ENCODE results near the gene PANX2. TPM values are rescaled to one million over a fixed set of nuclear protein-coding genes. Genes with fewer than 3 reads are reported as not detected.

PANX2 gene
- total RNA-seq, 1 experiment from 2014 or later = 3.3 TPM

- DNase-seq (ENCODE audit: low read depth) = no peak
These were observed 57.8 kb downstream of the PANX2 start for GRCh38 chr22:50228366-50228765.

GRCh38 chr22:50229370-50229769 is 58.8 kb downstream of the PANX2 start:
- no peak for DNase-seq (ENCODE audit: low read depth)

Other genes starting within 250 kb of the PANX2 start
- gene PIM3, start 210.0 kb upstream of the PANX2 start, total RNA-seq (2014; rRNA removed; shearing (Covaris generic)) = 20.4 and 44.2 TPM in 2 replicates
- gene IL17REL, start 158.0 kb upstream of the PANX2 start, total RNA-seq (2014; rRNA removed; shearing (Covaris generic)) = not detected in 2 replicates
- not detected in 2 replicates for gene TTLL8, start 112.4 kb upstream of the PANX2 start, total RNA-seq (2014; rRNA removed; shearing (Covaris generic))
- 0.52 TPM in 1 of 2 replicates, not detected in the other for gene MLC1, start 85.3 kb upstream of the PANX2 start, total RNA-seq (2014; rRNA removed; shearing (Covaris generic))
- 0.71 and 1.8 TPM in 2 replicates for gene MOV10L1, start 80.7 kb upstream of the PANX2 start, total RNA-seq (2014; rRNA removed; shearing (Covaris generic))
- gene TRABD, start 15.2 kb downstream of the PANX2 start, total RNA-seq (2014; rRNA removed; shearing (Covaris generic)) = 9.7 and 15.1 TPM in 2 replicates
- 12.0 and 21.4 TPM in 2 replicates for gene SELENOO, start 30.3 kb downstream of the PANX2 start, total RNA-seq (2014; rRNA removed; shearing (Covaris generic))
- gene TUBGCP6, start 74.3 kb downstream of the PANX2 start, total RNA-seq (2014; rRNA removed; shearing (Covaris generic)) = 1.7 and 12.5 TPM in 2 replicates
- 5.4 and 12.3 TPM in 2 replicates for gene HDAC10, start 80.5 kb downstream of the PANX2 start, total RNA-seq (2014; rRNA removed; shearing (Covaris generic))
- 10.1 and 16.9 TPM in 2 replicates for gene MAPK12, start 91.0 kb downstream of the PANX2 start, total RNA-seq (2014; rRNA removed; shearing (Covaris generic))
- 1.7 and 1.9 TPM in 2 replicates for gene MAPK11, start 99.6 kb downstream of the PANX2 start, total RNA-seq (2014; rRNA removed; shearing (Covaris generic))
- 44.4 and 59.5 TPM in 2 replicates for gene PLXNB2, start 136.9 kb downstream of the PANX2 start, total RNA-seq (2014; rRNA removed; shearing (Covaris generic))
- gene DENND6B, start 156.3 kb downstream of the PANX2 start, total RNA-seq (2014; rRNA removed; shearing (Covaris generic)) = 0.20 and 0.71 TPM in 2 replicates
- gene PPP6R2, start 172.6 kb downstream of the PANX2 start, total RNA-seq (2014; rRNA removed; shearing (Covaris generic)) = 18.9 and 31.4 TPM in 2 replicates

Data from M059J (cell line).